Thoracic aorta (tissue), 2 donors: ENCODE measurements around the gene ENTPD6. TPM values are rescaled to one million over a fixed set of nuclear protein-coding genes. Genes with fewer than 3 reads are reported as not detected.
"Not testable (repeated sequence)": the region's sequence is repeated elsewhere in the genome, so short reads cannot be mapped to it uniquely, and the experiment has no call there.

Experiments
- ATAC-seq: fragments of 150-250 bp; one replicate; pipeline ENCODE4 v1.8.0; 2017; ENCODE audit warnings: low read depth; ENCODE audit not compliant: insufficient number of reproducible peaks, low FRiP score
- DNase-seq: peaks from one replicate; pipeline ENCODE4 v3.0.0-alpha.2; 2020; ENCODE audit warnings: low spot score
- H3K27ac ChIP-seq, 2 donors: fragments of 200-600 bp; sonication (generic); 1 replicate in 1 of 2; 2 replicates in 1 of 2; pipeline ENCODE4 v1.5.1; 2016; ENCODE audit warnings: mild to moderate bottlenecking in 2 of 2, moderate library complexity in 2 of 2
- H3K27me3 ChIP-seq: fragments of 200-600 bp; sonication (generic); replicated peaks from 2 replicates; pipeline ENCODE4 v1.6.0; 2016; ENCODE audit warnings: mild to moderate bottlenecking; ENCODE audit not compliant: insufficient read depth
- H3K36me3 ChIP-seq: fragments of 200-600 bp; sonication (generic); one replicate; pipeline ENCODE4 v1.5.1; 2016
- H3K4me1 ChIP-seq, 2 donors: fragments of 200-600 bp; sonication (generic); 1 replicate in 1 of 2; 2 replicates in 1 of 2; pipeline versions ENCODE4 v1.5.1 to v1.6.0; 2016; ENCODE audit warnings: low read depth in 2 of 2, mild to moderate bottlenecking in 1 of 2; ENCODE audit not compliant: control insufficient read depth in 1 of 2
- H3K4me3 ChIP-seq: fragments of 200-600 bp; sonication (generic); 2 replicates; pipeline ENCODE4 v1.5.1; 2016; ENCODE audit warnings: mild to moderate bottlenecking
- H3K9me3 ChIP-seq: fragments of 200-600 bp; sonication (generic); 2 replicates; pipeline ENCODE4 v1.5.1; 2016
- total RNA-seq, 2 donors: library from RNA; depleted of rRNA; stranded (reverse); fragments of >200 nt; gene quantifications; one replicate each; pipeline versions ENCODE4 v1.1.0 to v1.2.3, GENCODE V29; 2016
- TF ChIP-seq, protein P1 (sequence below): fragments of 200-600 bp; sonication (generic); IDR thresholded peaks from one replicate; pipeline ENCODE4 v1.5.1; 2019; ENCODE audit warnings: antibody characterized with exemption

ENTPD6 gene
- total RNA-seq, 2 donors from 2014 or later: 82.0 to 107 TPM

DNA sequence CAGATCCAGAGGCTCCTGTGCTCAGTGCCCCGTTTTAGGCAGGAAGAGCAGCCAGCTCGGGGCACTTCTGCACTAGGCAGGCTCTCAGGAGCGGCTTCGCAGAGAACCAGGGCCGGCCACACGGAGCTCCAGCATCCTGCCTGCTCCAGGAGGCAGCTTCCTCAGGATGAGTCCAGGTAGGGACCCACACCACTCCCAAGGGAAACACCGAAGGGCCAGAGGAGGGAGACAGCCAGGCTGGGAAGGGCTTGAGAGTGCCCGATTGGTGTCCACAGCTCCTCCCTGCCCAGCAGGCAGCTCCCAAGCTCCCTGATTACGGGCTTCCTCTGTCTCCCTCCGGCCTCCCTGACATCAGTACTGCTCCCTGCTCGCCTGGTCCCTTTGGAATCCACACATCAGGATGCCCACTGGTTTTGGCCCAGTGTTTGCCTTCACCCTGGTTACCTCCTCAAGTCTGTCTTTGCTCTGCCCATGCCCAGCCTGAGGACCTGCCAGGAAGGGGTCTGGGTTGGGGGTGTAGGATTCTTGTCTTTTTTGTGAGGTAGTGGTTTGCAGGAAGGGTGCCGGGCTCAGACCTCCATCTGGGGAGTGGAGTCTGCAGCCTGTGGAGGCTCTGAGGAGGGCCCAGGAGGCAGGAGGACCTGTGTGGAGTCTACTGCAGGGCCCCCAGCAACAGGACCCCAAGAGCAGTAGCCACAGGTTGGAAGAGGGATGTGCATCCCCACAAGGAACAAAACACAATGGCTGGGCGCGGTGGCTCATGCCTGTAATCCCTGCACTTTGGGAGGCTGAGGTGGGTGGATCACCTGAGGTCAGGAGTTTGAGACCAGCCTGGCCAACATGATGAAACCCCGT is 41.2 kb downstream of the ENTPD6 start:
- TF ChIP-seq, protein P1, sequence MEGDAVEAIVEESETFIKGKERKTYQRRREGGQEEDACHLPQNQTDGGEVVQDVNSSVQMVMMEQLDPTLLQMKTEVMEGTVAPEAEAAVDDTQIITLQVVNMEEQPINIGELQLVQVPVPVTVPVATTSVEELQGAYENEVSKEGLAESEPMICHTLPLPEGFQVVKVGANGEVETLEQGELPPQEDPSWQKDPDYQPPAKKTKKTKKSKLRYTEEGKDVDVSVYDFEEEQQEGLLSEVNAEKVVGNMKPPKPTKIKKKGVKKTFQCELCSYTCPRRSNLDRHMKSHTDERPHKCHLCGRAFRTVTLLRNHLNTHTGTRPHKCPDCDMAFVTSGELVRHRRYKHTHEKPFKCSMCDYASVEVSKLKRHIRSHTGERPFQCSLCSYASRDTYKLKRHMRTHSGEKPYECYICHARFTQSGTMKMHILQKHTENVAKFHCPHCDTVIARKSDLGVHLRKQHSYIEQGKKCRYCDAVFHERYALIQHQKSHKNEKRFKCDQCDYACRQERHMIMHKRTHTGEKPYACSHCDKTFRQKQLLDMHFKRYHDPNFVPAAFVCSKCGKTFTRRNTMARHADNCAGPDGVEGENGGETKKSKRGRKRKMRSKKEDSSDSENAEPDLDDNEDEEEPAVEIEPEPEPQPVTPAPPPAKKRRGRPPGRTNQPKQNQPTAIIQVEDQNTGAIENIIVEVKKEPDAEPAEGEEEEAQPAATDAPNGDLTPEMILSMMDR: no peak
- Histone ChIP-seq H3K9me3 (no peaks in the 10 kb centered on the region), H3K27ac (peak overlapping the region; percentile 87), H3K4me1 (peaks cover 35 to 68% of the 10 kb centered on the region in 2 donors), H3K4me3 (no peak overlapping the region), H3K36me3 (no peaks in the 10 kb centered on the region), H3K27me3 (no peaks in the 10 kb centered on the region)
- ATAC-seq (no peak), DNase-seq (no peak)

DNA sequence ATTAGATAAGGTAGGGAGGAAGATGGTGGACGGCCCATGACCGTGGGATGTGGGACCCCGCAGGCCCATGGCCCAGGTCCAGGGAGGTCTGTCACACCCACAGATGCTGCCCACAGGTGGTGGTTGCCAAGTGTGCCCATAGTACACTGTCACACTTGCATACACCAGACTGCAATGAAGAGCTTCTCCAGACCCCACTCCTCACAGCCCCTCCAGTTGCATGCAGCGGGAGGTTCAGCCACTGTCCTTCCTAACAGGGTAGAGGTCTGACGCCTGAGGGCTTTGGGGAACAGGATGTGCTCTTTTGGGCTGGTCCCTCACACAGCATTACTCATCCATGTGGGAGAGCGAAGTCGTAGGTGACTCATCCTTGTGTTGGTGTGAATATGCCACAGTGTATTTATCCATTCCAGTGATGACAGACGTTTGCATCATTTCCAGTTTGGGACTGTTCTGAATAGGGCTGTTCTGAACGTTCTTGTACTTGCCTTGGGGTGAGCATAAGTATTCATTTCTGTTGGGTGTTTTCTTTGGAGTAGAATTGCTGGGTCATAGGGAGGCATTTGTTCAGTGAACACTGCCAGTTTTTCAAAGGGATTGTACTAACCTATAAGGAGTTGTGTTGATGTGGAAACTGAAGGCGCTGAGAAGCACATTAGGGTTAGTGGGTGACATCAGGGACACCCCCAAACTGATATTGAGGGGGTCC is 42.3 kb downstream of the ENTPD6 start:
- H3K27me3 ChIP-seq: no peaks in the 10 kb centered on the region
- peak; percentile 81 for DNase-seq
- TF ChIP-seq, protein P1: no peak
- H3K9me3 ChIP-seq: no peaks in the 10 kb centered on the region
- peaks cover 34 to 65% of the 10 kb centered on the region in 2 donors for H3K4me1 ChIP-seq
- H3K4me3 ChIP-seq: no peak overlapping the region
- peak; percentile 99 for ATAC-seq
- H3K27ac ChIP-seq: peak overlapping the region; percentile 87 to 89
- H3K36me3 ChIP-seq: no peaks in the 10 kb centered on the region

GRCh38 chr20:25238319-25239037 is 43.0 kb downstream of the ENTPD6 start:
- no peak for DNase-seq
- Histone ChIP-seq H3K27ac (peak overlapping the region; percentile 87 to 89), H3K27me3 (no peaks in the 10 kb centered on the region), H3K9me3 (no peaks in the 10 kb centered on the region), H3K36me3 (no peaks in the 10 kb centered on the region), H3K4me3 (no peak overlapping the region), H3K4me1 (peaks cover 29 to 57% of the 10 kb centered on the region in 2 donors)
- TF ChIP-seq, protein P1: no peak
- no peak for ATAC-seq

DNA sequence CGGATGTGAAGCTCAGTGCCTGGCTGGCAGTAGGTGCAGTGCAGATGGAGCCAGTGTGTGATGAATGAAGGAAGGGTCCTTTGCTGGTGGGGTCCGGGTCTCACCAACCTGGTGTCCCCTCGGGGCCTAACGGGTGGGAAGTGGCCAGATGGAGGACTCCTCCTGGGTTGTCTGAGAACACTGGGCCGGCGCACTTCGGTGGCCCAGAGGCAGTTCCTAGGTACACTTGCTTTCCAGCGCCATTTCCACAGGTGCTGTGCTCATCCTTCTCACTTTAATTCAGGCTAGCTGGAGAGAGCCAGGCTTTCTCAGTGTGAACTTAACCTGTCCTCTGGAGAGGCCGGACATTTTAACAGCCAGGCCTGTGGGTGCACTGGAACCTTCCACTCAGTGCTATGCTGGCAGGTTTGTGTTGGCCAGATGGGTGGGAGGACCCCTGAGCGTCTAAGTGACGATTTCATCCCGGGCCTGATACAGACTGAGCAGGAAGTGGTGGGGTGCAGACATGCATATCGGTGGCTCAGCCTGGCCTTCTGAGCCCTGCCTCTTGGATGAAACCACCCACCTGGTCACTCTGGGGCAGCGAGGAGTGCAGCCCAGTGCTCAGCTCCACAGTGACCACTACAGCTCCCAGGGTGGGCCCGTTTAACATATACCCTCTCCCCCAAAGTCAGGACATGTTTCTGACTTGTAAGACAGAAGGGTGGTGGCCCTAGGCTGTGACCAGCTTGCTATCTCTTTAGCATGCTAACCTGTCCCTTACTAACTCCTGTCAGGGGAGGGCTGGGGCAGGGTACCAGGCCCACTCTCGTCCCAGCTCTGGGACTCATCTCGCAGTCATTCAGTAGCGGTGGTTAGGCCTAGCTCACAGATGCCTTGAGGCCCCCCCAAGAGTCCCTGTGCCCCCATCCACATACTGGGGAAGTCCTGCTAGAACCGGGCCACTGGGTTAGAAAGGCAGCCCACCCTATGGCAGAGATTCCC is 44.2 kb downstream of the ENTPD6 start:
- H3K36me3 ChIP-seq: no peaks in the 10 kb centered on the region
- no peak for ATAC-seq
- no peak for DNase-seq
- no peaks in the 10 kb centered on the region for H3K27me3 ChIP-seq
- TF ChIP-seq, protein P1: no peak
- no peak overlapping the region for H3K4me3 ChIP-seq
- H3K4me1 ChIP-seq: peaks cover 22 to 45% of the 10 kb centered on the region in 2 donors
- no peaks in the 10 kb centered on the region for H3K9me3 ChIP-seq
- H3K27ac ChIP-seq: peak overlapping the region; percentile 87 to 89

DNA sequence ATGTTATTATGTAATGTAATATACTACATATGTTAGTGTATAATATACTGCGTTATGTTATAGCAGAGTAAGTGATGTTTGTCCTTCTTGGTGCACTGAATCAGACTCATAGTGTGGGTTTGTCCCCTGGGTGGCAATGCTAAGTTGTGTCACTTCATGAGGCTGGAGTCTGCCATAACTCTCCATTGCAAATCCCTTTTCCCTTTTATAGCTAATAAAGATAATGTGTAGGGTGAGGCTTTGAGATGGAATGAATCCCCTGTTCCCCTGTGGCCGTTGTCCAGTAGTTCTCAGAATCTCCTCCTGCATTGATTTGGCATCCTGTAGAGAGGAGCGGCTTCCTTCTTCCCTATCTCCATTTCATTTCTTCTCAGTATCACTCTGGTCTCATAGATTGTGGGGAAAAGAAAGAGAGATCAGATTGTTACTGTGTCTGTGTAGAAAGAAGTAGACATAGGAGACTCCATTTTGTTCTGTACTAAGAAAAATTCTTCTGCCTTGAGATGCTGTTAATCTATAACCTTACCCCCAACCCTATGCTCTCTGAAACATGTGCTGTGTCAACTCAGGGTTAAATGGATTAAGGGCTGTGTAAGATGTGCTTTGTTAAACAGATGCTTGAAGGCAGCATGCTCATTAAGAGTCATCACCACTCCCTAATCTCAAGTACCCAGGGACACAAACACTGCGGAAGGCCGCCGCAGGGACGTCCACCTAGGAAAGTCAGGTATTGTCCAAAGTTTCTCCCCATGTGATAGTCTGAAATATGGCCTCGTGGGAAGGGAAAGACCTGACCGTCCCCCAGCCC is 45.5 kb downstream of the ENTPD6 start:
- not testable (repeated sequence) for ATAC-seq, H3K36me3 ChIP-seq, H3K27me3 ChIP-seq, H3K4me3 ChIP-seq, H3K9me3 ChIP-seq, DNase-seq, H3K27ac ChIP-seq
- H3K4me1 ChIP-seq: peaks cover 22 to 38% of the 10 kb centered on the region in 2 donors

DNA sequence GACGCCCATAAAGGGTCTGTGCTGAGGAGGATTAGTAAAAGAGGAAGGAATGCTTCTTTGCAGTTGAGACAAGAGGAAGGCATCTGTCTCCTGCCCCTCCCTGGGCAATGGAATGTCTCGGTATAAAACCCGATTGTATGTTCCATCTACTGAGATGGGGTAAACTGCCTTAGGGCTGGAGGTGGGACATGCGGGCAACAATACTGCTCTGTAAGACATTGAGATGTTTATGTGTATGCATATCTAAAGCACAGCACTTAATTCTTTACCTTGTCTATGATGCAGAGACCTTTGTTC is 46.1 kb downstream of the ENTPD6 start:
- H3K4me3 ChIP-seq, ATAC-seq, H3K9me3 ChIP-seq, H3K36me3 ChIP-seq, H3K27ac ChIP-seq, H3K27me3 ChIP-seq, DNase-seq: not testable (repeated sequence)
- peaks cover 23 to 34% of the 10 kb centered on the region in 2 donors for H3K4me1 ChIP-seq
